ENCODE results near the gene GNG7.

DNA sequence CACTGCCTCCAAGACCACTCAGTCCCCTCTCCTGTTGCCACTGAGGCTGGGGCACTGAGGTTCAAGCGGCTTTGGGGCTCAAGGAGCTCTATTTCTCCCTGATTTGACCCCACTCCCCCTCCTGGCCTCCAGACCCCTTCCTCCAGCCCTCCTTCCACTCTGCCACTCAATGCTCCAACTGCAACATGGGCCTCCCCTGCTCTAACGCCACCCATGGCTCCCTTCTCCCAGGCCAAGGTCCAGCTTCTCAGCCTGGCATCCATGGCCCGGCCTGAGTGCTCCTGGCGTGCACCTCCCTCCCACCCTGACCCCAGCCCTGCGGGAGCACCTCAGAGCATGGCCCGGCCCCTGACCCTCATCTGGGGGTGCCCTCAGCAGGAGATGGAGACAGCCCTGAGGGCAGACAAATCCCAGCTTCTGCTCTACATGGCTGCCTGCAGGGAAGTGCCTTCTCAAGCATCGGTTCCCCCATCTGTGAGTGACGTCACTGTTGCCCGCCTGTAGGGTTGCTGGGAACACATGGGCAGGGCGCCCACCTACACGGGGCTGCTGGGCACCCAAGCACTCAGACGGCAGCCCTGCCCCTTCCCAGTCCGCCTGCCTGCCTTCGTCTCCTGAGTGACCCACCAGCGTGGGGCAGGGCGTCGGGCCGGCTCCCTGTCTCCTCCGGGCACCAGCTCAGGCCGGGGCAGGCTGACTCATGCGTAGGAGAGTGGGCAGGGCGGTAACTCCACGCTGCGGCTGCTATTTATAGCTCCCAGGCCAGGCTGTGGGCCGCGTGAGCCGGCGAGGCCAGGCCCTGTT, 20.2 kb upstream of the GNG7 start:
- TF ChIP-seq, protein P1, sequence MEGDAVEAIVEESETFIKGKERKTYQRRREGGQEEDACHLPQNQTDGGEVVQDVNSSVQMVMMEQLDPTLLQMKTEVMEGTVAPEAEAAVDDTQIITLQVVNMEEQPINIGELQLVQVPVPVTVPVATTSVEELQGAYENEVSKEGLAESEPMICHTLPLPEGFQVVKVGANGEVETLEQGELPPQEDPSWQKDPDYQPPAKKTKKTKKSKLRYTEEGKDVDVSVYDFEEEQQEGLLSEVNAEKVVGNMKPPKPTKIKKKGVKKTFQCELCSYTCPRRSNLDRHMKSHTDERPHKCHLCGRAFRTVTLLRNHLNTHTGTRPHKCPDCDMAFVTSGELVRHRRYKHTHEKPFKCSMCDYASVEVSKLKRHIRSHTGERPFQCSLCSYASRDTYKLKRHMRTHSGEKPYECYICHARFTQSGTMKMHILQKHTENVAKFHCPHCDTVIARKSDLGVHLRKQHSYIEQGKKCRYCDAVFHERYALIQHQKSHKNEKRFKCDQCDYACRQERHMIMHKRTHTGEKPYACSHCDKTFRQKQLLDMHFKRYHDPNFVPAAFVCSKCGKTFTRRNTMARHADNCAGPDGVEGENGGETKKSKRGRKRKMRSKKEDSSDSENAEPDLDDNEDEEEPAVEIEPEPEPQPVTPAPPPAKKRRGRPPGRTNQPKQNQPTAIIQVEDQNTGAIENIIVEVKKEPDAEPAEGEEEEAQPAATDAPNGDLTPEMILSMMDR (IDR thresholded peaks at IDR 0.05) = no peak
- no peak for TF ChIP-seq POLR2A (IDR thresholded peaks at IDR 0.05)

All from testis (tissue), 2 donors.